GM18951 (cell line): ENCODE results near the gene TLR2.
"Not testable (repeated sequence)": the region's sequence is repeated elsewhere in the genome, so short reads cannot be mapped to it uniquely, and the experiment has no call there.

Experiments used
- POLR2A ChIP-seq: IDR thresholded peaks from 4 replicates; pipeline ENCODE4 v1.6.1; 2011; ENCODE audit warnings: mild to moderate bottlenecking; ENCODE audit not compliant: insufficient read length, insufficient read depth; ENCODE audit errors: extremely low read depth
- in situ Hi-C: fragments of 300-500 bp; cut with MboI; formaldehyde crosslinking; loops from one replicate; pipeline ENCODE4 v1.12.0; 2022; ENCODE audit warnings: low sequenced_read_pairs, mixed read lengths, inconsistent platforms; ENCODE audit not compliant: unreplicated experiment

TLR2 gene

DNA sequence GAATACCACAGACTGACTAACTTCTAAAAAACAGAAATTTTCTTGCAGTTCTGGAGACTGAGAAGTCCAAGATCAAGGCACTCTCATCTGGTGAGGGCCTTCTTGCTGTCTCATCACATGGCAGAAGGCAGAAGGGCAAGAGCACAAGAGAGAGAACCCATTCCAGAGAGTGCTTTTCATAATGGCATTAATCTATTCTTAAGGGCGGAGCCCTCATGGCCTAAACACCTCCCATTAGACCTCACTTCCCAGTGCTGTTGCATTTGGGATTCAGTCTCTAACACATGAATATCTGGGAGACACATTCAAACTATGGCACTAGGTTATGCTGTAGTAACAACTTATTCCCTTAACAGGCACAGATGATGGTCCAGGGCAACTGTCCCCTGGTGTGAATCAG lies 37.1 kb upstream of the TLR2 start:
- in situ Hi-C loops = loop anchor here (25.0 kb wide), 1 partner anchor 510 kb away; no protein-coding TSS in a partner anchor
- no peak for TF ChIP-seq POLR2A

DNA sequence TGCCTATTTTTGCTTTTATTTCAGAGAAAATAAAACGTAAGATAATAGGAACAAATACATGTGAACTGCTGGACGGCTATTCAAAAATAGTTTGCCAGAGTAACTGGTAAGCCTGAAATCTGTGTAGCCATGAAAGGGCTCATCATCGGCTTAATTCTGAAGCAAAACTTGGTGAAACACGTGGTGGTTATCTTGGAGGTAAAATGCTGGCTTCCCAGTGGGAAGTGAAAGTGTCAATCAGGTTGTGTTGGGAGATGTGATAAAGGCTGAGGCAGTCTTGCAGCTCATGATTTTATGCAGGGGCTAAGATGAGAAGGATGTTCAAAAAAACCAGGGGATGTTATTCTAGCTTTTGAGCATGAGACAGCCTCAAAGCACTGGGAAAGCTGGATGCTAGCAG lies 36.1 kb upstream of the TLR2 start:
- no peak for TF ChIP-seq POLR2A
- in situ Hi-C loops = loop anchor here (25.0 kb wide), 1 partner anchor 511 kb away; no protein-coding TSS in a partner anchor

DNA sequence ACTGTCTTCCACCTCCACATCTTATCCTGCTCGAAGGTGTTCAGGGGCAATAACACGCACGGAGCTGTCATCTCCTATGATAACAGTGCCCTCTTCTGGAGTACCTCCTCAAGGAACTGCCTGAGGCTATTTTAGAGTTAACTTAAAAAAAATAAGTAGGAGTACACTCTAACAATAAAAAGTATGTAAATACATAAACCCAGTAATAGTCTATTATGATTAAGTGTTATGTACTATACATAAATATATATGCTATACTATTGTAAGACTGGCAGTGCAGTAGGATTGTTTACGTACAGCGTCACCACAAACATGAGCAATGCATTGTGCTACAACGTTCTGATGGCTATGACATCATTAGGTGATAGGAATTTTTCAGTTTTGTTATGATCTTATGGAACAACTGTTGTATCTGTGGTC lies 34.5 kb upstream of the TLR2 start:
- in situ Hi-C loops = loop anchor here (25.0 kb wide), 1 partner anchor 512 kb away; no protein-coding TSS in a partner anchor
- no peak for TF ChIP-seq POLR2A

- no peak for TF ChIP-seq POLR2A
- in situ Hi-C loops = no loop called here
Measured at GRCh38 chr4:153651116-153651515, 33.0 kb upstream of the TLR2 start.

DNA sequence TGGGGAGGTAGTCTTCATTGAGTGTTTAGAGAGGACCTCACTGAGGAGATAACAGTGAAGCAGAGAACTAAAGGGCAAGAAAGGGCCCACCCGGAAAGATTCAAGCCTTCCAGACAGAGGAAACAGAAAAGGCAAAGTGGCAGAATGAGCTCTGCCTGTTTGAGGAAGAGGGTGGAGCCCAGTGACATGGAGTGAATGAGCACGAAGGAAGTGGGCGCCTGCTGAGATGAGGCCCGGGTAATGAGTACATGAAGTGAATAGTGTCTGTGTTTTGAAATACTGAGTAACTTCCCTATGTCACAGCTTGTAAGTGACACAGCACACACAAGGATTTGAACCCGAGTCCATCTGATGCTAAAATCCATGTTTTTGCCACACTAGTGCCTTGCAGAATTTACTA lies 32.5 kb upstream of the TLR2 start:
- TF ChIP-seq POLR2A = no peak
- in situ Hi-C loops = no loop called here

- in situ Hi-C loops = no loop called here
- no peak for TF ChIP-seq POLR2A
Measured at GRCh38 chr4:153652051-153652784, 31.9 kb upstream of the TLR2 start.

GRCh38 chr4:153655002-153655541 lies 29.0 kb upstream of the TLR2 start:
- TF ChIP-seq POLR2A = no peak
- in situ Hi-C loops = no loop called here

- in situ Hi-C loops = no loop called here
- no peak for TF ChIP-seq POLR2A
Measured at GRCh38 chr4:153655928-153656327, 28.2 kb upstream of the TLR2 start.

DNA sequence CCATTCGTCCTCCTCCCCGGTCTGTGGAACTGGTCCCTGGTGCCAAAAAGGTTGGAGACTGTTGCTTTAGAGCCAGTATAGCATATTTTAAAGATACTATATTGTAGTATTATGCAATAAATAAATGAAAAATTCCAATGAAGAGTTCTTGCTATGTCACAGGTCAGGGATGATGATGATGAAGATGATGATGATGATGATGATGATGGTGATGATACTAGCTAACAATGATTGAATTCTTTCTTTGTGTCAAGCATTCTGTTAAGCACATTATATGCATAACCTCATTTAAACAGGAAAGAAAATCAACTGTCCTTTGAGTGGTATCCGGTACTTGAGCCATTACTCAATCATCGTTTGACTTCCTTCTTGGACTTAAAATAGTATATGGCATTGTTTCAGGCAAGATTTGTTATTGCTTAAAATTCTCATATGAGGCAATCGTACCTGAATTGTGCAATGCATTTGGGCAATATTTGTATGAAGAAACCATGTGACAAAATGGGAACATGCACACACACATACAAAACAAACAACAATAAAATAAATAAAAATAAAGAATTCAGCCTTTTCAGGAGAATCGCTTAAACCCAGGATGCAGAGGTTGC lies 22.8 kb upstream of the TLR2 start:
- no peak for TF ChIP-seq POLR2A
- in situ Hi-C loops = no loop called here

- TF ChIP-seq POLR2A = no peak
- in situ Hi-C loops = no loop called here
Measured at GRCh38 chr4:153661908-153662307, 22.2 kb upstream of the TLR2 start.

DNA sequence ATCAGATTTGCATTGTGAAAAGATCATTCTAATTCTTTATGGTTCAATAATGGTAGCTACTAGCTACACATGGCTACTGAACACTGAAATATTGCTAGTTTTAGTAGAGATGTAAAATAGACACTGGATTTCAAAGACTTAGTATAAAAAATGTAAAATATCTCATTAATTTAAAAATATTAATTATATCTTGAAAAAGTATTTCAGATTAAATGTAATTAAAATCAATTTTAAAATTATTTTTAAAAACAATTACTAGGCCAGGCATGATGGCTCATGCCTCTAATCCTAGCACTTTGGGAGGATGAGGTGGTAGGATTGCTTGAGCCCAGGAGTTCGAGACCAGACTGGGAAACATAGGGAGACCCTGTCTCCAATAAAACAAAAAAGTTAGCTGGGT lies 20.4 kb upstream of the TLR2 start:
- TF ChIP-seq POLR2A = no peak
- in situ Hi-C loops = no loop called here

DNA sequence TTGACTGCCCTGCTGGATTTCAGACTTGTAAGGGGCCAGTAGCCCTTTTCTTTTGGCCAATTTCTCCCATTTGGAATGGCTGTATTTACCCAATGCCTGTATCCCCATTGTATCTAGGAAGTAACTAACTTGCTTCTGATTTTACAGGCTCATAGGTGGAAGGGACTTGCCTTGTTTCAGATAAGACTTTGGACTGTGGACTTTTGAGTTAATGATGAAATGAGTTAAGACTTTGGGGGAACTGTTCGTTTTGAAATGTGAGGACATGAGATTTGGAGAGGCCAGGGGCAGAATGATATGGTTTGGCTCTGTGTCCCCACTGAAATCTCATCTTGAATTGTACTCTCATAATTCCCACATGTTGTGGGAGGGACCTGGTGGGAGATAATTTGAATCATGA lies 17.6 kb upstream of the TLR2 start:
- in situ Hi-C loops = not testable (repeated sequence)

GRCh38 chr4:153668647-153669046 lies 15.4 kb upstream of the TLR2 start:
- no peak for TF ChIP-seq POLR2A
- in situ Hi-C loops = no loop called here

DNA sequence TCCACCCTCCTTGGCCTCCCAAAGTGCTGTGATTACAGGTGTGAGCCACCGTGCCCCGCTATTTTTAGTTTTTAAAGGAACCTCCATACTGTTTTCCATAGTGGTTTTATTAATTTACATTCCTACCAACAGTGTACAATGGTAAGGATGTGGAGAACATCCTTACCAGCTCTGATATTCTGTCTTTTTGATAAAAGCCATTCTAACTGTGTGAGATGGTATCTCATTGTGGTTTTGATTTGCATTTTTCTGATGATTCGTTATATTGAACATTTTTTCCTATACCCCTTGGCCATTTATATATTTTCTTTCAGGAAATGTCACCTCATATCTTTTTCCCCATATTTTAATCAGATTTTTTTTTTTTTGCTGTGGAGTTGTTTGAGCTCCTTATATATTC lies 14.2 kb upstream of the TLR2 start:
- in situ Hi-C loops = no loop called here
- TF ChIP-seq POLR2A = no peak
